ENCODE data around the gene FAM163B.

Gene FAM163B

DNA sequence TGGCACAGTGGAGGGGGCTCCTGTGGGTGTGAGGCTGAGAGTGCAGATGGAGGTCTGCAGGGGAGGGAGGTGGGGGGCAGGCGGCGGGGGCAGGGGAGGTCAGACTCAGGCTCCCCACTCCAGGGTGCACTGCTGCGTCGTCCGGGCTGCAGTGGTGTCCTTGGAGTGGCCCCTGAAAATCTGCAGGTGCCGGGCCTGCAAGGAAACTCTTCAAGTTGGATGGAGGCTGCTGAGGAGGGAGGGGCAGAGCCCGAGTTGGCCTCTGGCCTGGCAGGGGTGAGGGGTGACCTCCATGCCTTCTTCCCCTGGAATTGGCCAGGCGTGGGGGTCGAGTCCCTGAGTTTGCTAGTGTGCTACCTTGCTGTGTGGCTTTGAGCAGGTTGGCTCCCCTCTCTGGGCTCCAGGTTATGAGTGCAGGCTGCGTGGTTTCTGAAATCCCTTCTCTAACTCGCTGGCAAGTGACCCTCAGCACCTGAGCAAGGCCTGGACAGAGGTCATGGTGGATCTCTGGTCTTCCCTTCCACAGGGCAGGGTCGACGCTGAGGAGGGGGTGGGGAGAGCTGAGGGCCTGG, 73.8 kb downstream of the FAM163B start:
- no peaks in the 10 kb centered on the region for H3K36me3 ChIP-seq (ENCODE audit: control insufficient read depth, low read length)
- peaks cover 36% of the 10 kb centered on the region for H3K27me3 ChIP-seq (ENCODE audit: control insufficient read depth, low read length)
- no peak for TF ChIP-seq EZH2phosphoT487 (IDR thresholded peaks at IDR 0.05; ENCODE audit: borderline replicate concordance, low read length)
- TF ChIP-seq, protein P1, sequence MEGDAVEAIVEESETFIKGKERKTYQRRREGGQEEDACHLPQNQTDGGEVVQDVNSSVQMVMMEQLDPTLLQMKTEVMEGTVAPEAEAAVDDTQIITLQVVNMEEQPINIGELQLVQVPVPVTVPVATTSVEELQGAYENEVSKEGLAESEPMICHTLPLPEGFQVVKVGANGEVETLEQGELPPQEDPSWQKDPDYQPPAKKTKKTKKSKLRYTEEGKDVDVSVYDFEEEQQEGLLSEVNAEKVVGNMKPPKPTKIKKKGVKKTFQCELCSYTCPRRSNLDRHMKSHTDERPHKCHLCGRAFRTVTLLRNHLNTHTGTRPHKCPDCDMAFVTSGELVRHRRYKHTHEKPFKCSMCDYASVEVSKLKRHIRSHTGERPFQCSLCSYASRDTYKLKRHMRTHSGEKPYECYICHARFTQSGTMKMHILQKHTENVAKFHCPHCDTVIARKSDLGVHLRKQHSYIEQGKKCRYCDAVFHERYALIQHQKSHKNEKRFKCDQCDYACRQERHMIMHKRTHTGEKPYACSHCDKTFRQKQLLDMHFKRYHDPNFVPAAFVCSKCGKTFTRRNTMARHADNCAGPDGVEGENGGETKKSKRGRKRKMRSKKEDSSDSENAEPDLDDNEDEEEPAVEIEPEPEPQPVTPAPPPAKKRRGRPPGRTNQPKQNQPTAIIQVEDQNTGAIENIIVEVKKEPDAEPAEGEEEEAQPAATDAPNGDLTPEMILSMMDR (IDR thresholded peaks at IDR 0.05; ENCODE audit: low read depth, low read length, poor library complexity, severe bottlenecking): no peak
- no peaks in the 10 kb centered on the region for H4K20me1 ChIP-seq (ENCODE audit: control insufficient read depth, insufficient read depth, low read depth, low read length)
- no peaks in the 10 kb centered on the region for H3K9me3 ChIP-seq (ENCODE audit: control insufficient read depth, insufficient read depth, low read length)
- no peak overlapping the region for H3K27ac ChIP-seq (ENCODE audit: low read depth, low read length)
- peaks cover 16% of the 10 kb centered on the region for H3K4me1 ChIP-seq (ENCODE audit: control insufficient read depth, low read length)
- H3F3A ChIP-seq (ENCODE audit: control insufficient read depth, insufficient read depth): no peaks in the 10 kb centered on the region
- no peak overlapping the region for H3K4me2 ChIP-seq (ENCODE audit: low read length)
- H3K79me2 ChIP-seq (ENCODE audit: control insufficient read depth, low read length): no peaks in the 10 kb centered on the region
- no peaks in the 10 kb centered on the region for H3K9me2 ChIP-seq (replicated peaks; ENCODE audit: control insufficient read depth, low read length)
- H3K4me3 ChIP-seq (ENCODE audit: low read length): no peak overlapping the region

DNA sequence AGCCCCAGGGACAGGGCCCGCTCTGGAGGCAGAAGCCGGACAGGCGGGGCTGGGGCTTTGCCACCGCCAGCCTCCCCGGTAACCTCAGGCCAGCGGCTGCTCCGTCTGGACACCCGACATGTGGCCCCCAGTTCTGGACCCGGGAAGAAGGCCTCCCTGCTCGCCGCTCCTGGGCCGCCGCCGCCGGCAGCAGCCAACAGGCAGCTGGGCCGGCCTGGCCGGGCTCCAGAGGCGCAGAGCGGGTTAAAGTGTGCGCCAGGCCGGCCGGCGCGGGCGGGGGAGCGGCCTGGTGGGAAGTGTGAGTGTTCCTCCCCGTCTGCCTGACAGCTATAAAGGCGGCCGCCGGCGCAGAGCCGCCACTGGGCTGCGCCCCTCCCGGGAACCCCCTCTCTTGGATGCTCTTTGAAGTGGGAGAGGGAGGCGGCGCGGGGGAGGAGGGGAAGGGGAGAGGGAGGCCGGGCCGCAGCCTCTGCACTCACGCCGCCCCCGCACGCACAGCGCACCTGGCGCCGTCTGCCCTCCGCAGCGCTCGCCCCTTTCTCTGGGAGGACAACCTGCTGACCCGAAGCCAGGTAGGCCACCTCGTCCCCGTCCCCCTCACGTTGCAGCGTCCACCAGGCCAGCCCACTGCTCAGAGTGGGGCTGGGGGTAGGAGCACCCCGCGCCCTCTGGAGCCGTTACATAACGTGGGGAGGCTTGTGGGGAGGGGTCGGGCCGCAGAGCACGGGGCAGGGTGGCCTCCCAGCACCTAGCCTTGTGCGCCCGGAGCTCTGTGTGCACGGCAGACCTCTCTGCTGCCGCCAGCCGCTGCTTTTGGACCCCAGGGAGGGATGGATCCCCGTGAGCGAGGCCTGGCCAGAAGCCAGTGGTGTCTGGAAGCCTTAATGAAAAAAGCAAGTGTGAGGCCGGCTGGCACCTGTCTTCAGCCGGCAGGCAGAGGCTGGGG, 74.6 kb downstream of the FAM163B start, which contains the start of gene ADAMTSL2:
Gene ADAMTSL2 (plus strand): TSS at position 359 of the 946 bp plus-strand sequence. CDS start 2,009 bp downstream, outside the sequence.
- Histone ChIP-seq H3F3A (ENCODE audit: control insufficient read depth, insufficient read depth) (no peaks in the 10 kb centered on the region), H3K27me3 (ENCODE audit: control insufficient read depth, low read length) (peaks cover 30% of the 10 kb centered on the region), H3K27ac (ENCODE audit: low read depth, low read length) (no peak within 1 kb of the TSS), H3K4me2 (ENCODE audit: low read length) (no peak within 1 kb of the TSS), H3K79me2 (ENCODE audit: control insufficient read depth, low read length) (no peaks in the 10 kb centered on the region), H3K4me3 (ENCODE audit: low read length) (no peak within 1 kb of the TSS), H3K4me1 (ENCODE audit: control insufficient read depth, low read length) (peaks cover 9% of the 10 kb centered on the region), H3K36me3 (ENCODE audit: control insufficient read depth, low read length) (no peaks in the 10 kb centered on the region), H3K9me2 (replicated peaks; ENCODE audit: control insufficient read depth, low read length) (no peaks in the 10 kb centered on the region), H4K20me1 (ENCODE audit: control insufficient read depth, insufficient read depth, low read depth, low read length) (no peaks in the 10 kb centered on the region), H3K9me3 (ENCODE audit: control insufficient read depth, insufficient read depth, low read length) (no peaks in the 10 kb centered on the region)
- no peak for TF ChIP-seq EZH2phosphoT487 (IDR thresholded peaks at IDR 0.05; ENCODE audit: borderline replicate concordance, low read length)
- TF ChIP-seq, protein P1 (IDR thresholded peaks at IDR 0.05; ENCODE audit: low read depth, low read length, poor library complexity, severe bottlenecking): no peak

DNA sequence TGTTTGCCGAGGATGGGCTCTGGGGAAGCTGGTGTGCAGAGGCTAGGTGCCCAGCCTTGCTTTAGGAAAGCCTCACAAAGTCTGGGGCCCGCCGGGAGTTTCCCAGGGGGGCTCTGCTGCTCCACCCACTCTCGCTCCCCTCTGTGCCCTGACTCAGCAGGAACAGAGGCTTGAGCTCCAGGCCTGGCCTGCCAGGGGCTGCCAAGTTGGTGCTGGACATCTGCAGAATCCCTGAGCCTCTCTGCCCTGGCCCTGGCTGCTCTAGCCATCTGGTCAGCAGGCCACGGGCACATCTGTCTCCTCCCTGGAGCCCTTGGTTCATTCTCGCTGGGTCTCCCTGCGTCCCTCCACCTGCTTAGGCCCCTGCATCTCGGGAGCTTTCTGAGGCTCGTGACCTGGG, 75.3 kb downstream of the FAM163B start:
- Histone ChIP-seq H3K27ac (ENCODE audit: low read depth, low read length) (no peak overlapping the region), H3K4me3 (ENCODE audit: low read length) (no peak overlapping the region), H3K36me3 (ENCODE audit: control insufficient read depth, low read length) (no peaks in the 10 kb centered on the region), H3K27me3 (ENCODE audit: control insufficient read depth, low read length) (peaks cover 23% of the 10 kb centered on the region), H3K79me2 (ENCODE audit: control insufficient read depth, low read length) (no peaks in the 10 kb centered on the region), H3K9me3 (ENCODE audit: control insufficient read depth, insufficient read depth, low read length) (no peaks in the 10 kb centered on the region), H3K4me2 (ENCODE audit: low read length) (no peak overlapping the region), H3F3A (ENCODE audit: control insufficient read depth, insufficient read depth) (no peaks in the 10 kb centered on the region), H4K20me1 (ENCODE audit: control insufficient read depth, insufficient read depth, low read depth, low read length) (no peaks in the 10 kb centered on the region), H3K9me2 (replicated peaks; ENCODE audit: control insufficient read depth, low read length) (no peaks in the 10 kb centered on the region), H3K4me1 (ENCODE audit: control insufficient read depth, low read length) (peaks cover 9% of the 10 kb centered on the region)
- no peak for TF ChIP-seq EZH2phosphoT487 (IDR thresholded peaks at IDR 0.05; ENCODE audit: borderline replicate concordance, low read length)
- TF ChIP-seq, protein P1 (IDR thresholded peaks at IDR 0.05; ENCODE audit: low read depth, low read length, poor library complexity, severe bottlenecking): no peak

All from DOHH2 (cell line).